DLD1 (cell line): ENCODE results near the gene PNPLA5.

Experiments
- in situ Hi-C: cut with HindIII; loops from 2 replicates; pipeline ENCODE4 v1.10.0; 2017; ENCODE audit warnings: low sequenced_read_pairs

PNPLA5 gene

GRCh38 chr22:43901976-43902643, 10.3 kb upstream of the PNPLA5 start:
- in situ Hi-C loops, result no loop called here

GRCh38 chr22:43900206-43900605, 8.4 kb upstream of the PNPLA5 start:
- in situ Hi-C loops, result no loop called here

- in situ Hi-C loops, result no loop called here
Observed at GRCh38 chr22:43897751-43898261, 6.0 kb upstream of the PNPLA5 start.

- in situ Hi-C loops, result no loop called here
Observed at GRCh38 chr22:43895986-43896645, 4.3 kb upstream of the PNPLA5 start.

- in situ Hi-C loops, result no loop called here
Observed at GRCh38 chr22:43894122-43894521, 2.3 kb upstream of the PNPLA5 start.

GRCh38 chr22:43893266-43893665, 1.5 kb upstream of the PNPLA5 start:
- in situ Hi-C loops, result no loop called here

GRCh38 chr22:43892183-43892894, 526 bp upstream of the PNPLA5 start:
- in situ Hi-C loops, result no loop called here

GRCh38 chr22:43890901-43891331, 897 bp downstream of the PNPLA5 start:
- in situ Hi-C loops, result no loop called here

- in situ Hi-C loops, result no loop called here
Observed at GRCh38 chr22:43889860-43890253, 2.0 kb downstream of the PNPLA5 start.

- in situ Hi-C loops, result no loop called here
Observed at GRCh38 chr22:43889201-43889859, 2.5 kb downstream of the PNPLA5 start.

- in situ Hi-C loops, result no loop called here
Observed at GRCh38 chr22:43888740-43889139, 3.1 kb downstream of the PNPLA5 start.

- in situ Hi-C loops, result no loop called here
Observed at GRCh38 chr22:43887391-43887790, 4.4 kb downstream of the PNPLA5 start.

- in situ Hi-C loops, result no loop called here
Observed at GRCh38 chr22:43886231-43886630, 5.6 kb downstream of the PNPLA5 start.

GRCh38 chr22:43885786-43886185, 6.0 kb downstream of the PNPLA5 start:
- in situ Hi-C loops, result no loop called here

- in situ Hi-C loops, result no loop called here
Observed at GRCh38 chr22:43885319-43885671, 6.5 kb downstream of the PNPLA5 start.

- in situ Hi-C loops, result no loop called here
Observed at GRCh38 chr22:43884600-43885318, 7.1 kb downstream of the PNPLA5 start.

- in situ Hi-C loops, result no loop called here
Observed at GRCh38 chr22:43883719-43884415, 7.9 kb downstream of the PNPLA5 start.

- in situ Hi-C loops, result no loop called here
Observed at GRCh38 chr22:43883012-43883661, 8.7 kb downstream of the PNPLA5 start.

GRCh38 chr22:43882122-43882767, 9.6 kb downstream of the PNPLA5 start:
- in situ Hi-C loops, result no loop called here
